ENCODE results near the gene BAK1. TPM values are rescaled to one million over a fixed set of nuclear protein-coding genes. Genes with fewer than 3 reads are reported as not detected.

Gene BAK1
- total and polyA plus RNA-seq, 2 of the 13 experiments (the other 11 are each of a cell fraction or from before 2014, with no cell fraction given), result 15.0 to 23.8 TPM

- no peak overlapping the region for H2AFZ ChIP-seq (ENCODE audit: low read length)
- H3K79me2 ChIP-seq (ENCODE audit: insufficient read depth, low read length), result no peaks in the 10 kb centered on the region
- ATAC-seq (no peak), FAIRE-seq (no peak), DNase-seq (ENCODE audit: low spot score) (no peak)
- no TSS peak for BruUV-seq (replicated peaks)
- no peak overlapping the region for H3K4me3 ChIP-seq (replicated peaks in 1 of 3; ENCODE audit: insufficient read depth in 1 of 3, low read depth in 2 of 3, low read length in 3 of 3)
- no peak overlapping the region for H3K9ac ChIP-seq (ENCODE audit: insufficient read depth, low read depth, low read length)
- intact Hi-C loops (cut with micrococcal nuclease; ENCODE audit: unreplicated experiment) (no loop called here), in situ Hi-C loops (cut with HindIII; ENCODE audit: extremely low pct_ligation_motif_present, low pct_unique_long_range_greater_than_20kb) (no loop called here)
- no peak overlapping the region for H3K4me2 ChIP-seq (ENCODE audit: low read depth, low read length)
- peaks cover 15% of the 10 kb centered on the region for H3K4me1 ChIP-seq (ENCODE audit: insufficient read depth, low read length)
- H3K9me3 ChIP-seq (ENCODE audit: low read length), result no peaks in the 10 kb centered on the region
- WGBS (ENCODE audit: low lambda C conversion rate), result 76% methylated on average over 8 of the region's 8 CpGs
- H3K36me3 ChIP-seq (replicated peaks in 1 of 2; ENCODE audit: control insufficient read depth in 1 of 2, insufficient read depth in 2 of 2, low read length in 2 of 2), result no peaks in the 10 kb centered on the region
- H4K20me1 ChIP-seq (ENCODE audit: insufficient read depth, low read length), result no peaks in the 10 kb centered on the region
- H3K27me3 ChIP-seq (ENCODE audit: control insufficient read depth in 1 of 2, insufficient read depth in 2 of 2, low read length in 2 of 2), result no peaks in the 10 kb centered on the region; a peak in 1 of 5 replicates
- no peak overlapping the region for H3K27ac ChIP-seq (ENCODE audit: extremely low read length, insufficient read depth, low read length)
- POLR2A ChIA-PET, result no interaction called here
- CTCF ChIA-PET (ENCODE audit: low intra/inter-chr PET ratio, low total read pairs), result no interaction called here
- no peak for TF ChIP-seq ZNF749 (CRISPR knock-in tag; IDR thresholded peaks at IDR 0.05; ENCODE audit: borderline replicate concordance)
- TF ChIP-seq ZNF136 (CRISPR knock-in tag; IDR thresholded peaks at IDR 0.05; ENCODE audit: low read depth), result no peak
- TF ChIP-seq ZBTB14 (CRISPR knock-in tag; IDR thresholded peaks at IDR 0.05), result no peak
- no peak for TF ChIP-seq ZSCAN25 (CRISPR knock-in tag; IDR thresholded peaks at IDR 0.05)
- no peak for TF ChIP-seq RXRA (CRISPR knock-in tag; IDR thresholded peaks at IDR 0.05)
- no peak for TF ChIP-seq MXD3 (CRISPR knock-in tag; IDR thresholded peaks at IDR 0.05)
- TF ChIP-seq HNRNPL (IDR thresholded peaks at IDR 0.05; ENCODE audit: low read depth, low read length), result no peak
Measured at GRCh38 chr6:33549196-33549595, 30.9 kb downstream of the BAK1 start.

GRCh38 chr6:33547499-33547898 lies 32.6 kb downstream of the BAK1 start:
- no peak overlapping the region for H3K27ac ChIP-seq (ENCODE audit: extremely low read length, insufficient read depth, low read length)
- no peak for ATAC-seq
- no peaks in the 10 kb centered on the region for H4K20me1 ChIP-seq (ENCODE audit: insufficient read depth, low read length)
- no peak for TF ChIP-seq ZNF703 (CRISPR knock-in tag; IDR thresholded peaks at IDR 0.05; ENCODE audit: borderline replicate concordance)
- 0 out of 2 replicates have a peak, but pooled peaks have one; percentile 58 for TF ChIP-seq ZNF512B (CRISPR knock-in tag; IDR thresholded peaks at IDR 0.05; ENCODE audit: borderline replicate concordance)
- TF ChIP-seq MXD4 (CRISPR knock-in tag; IDR thresholded peaks at IDR 0.05), result no peak
- in situ Hi-C loops (cut with HindIII; ENCODE audit: extremely low pct_ligation_motif_present, low pct_unique_long_range_greater_than_20kb), result no loop called here
- no peaks in the 10 kb centered on the region; a peak in 1 of 5 replicates for H3K27me3 ChIP-seq (ENCODE audit: control insufficient read depth in 1 of 2, insufficient read depth in 2 of 2, low read length in 2 of 2)
- ChIA-PET POLR2A (no interaction called here), CTCF (ENCODE audit: low intra/inter-chr PET ratio, low total read pairs) (no interaction called here)
- peaks cover 27% of the 10 kb centered on the region for H3K4me1 ChIP-seq (ENCODE audit: insufficient read depth, low read length)
- no peak overlapping the region for H3K4me2 ChIP-seq (ENCODE audit: low read depth, low read length)
- no peaks in the 10 kb centered on the region for H3K79me2 ChIP-seq (ENCODE audit: insufficient read depth, low read length)
- H2AFZ ChIP-seq (ENCODE audit: low read length), result no peak overlapping the region
- H3K9me3 ChIP-seq (ENCODE audit: low read length), result no peaks in the 10 kb centered on the region
- no peak overlapping the region for H3K9ac ChIP-seq (ENCODE audit: insufficient read depth, low read depth, low read length)
- BruUV-seq (replicated peaks), result no TSS peak
- DNase-seq (ENCODE audit: low spot score), result no peak
- no peak for FAIRE-seq
- H3K4me3 ChIP-seq (replicated peaks in 1 of 3; ENCODE audit: insufficient read depth in 1 of 3, low read depth in 2 of 3, low read length in 3 of 3), result no peak overlapping the region
- H3K36me3 ChIP-seq (replicated peaks in 1 of 2; ENCODE audit: control insufficient read depth in 1 of 2, insufficient read depth in 2 of 2, low read length in 2 of 2), result no peaks in the 10 kb centered on the region
- 0% methylated on average over 2 of the region's 2 CpGs for WGBS (ENCODE audit: low lambda C conversion rate)
- intact Hi-C loops (cut with micrococcal nuclease; ENCODE audit: unreplicated experiment), result no loop called here

Measured in HepG2 (cell line).